Measurements from ENCODE around the gene LRIT3.

GRCh38 chr4:109878355-109878754, 30.4 kb downstream of the LRIT3 start:
- TF ChIP-seq CTCF (IDR thresholded peaks at IDR 0.05 in 8 of 11, conservative IDR thresholded peaks at IDR 0.05 in 3 of 11) (no peak), POLR2AphosphoS5 (IDR thresholded peaks at IDR 0.05) (no peak)
